DND-41 (cell line): ENCODE measurements around the gene OGDH.

Experiments
- EZH2 ChIP-seq: IDR thresholded peaks from 3 replicates; pipeline ENCODE4 v1.6.1; 2012; ENCODE audit warnings: borderline replicate concordance, low read depth, mild to moderate bottlenecking, moderate library complexity, low read length, inconsistent platforms; ENCODE audit not compliant: severe bottlenecking
- TF ChIP-seq, protein P1 (sequence below): IDR thresholded peaks from 2 replicates; pipeline ENCODE4 v1.5.1; 2012; ENCODE audit warnings: borderline replicate concordance, low read length, moderate library complexity, mild to moderate bottlenecking; ENCODE audit not compliant: poor library complexity, severe bottlenecking; ENCODE audit errors: extremely low read depth

DNA sequence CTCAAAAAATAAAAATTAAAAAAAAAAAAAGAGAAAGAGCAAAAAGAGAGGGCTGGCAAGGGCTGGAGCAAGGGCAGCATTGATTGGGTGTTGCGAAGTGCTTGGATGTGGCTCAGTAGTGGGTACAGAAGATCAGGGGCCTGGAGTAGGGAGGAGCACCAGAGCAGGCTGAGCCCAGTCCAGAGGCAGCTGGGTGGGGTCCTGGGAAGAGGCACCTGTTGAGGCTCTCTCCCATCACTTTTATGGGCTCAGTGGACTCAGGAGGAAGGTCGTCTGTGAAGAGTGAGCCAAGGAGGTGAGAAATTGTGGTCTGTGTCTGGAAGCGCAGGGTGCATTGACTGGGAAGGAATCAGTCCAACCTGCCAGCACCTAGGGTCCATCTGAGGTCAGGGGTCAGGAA, 130.5 kb downstream of the OGDH start:
- TF ChIP-seq, protein P1, sequence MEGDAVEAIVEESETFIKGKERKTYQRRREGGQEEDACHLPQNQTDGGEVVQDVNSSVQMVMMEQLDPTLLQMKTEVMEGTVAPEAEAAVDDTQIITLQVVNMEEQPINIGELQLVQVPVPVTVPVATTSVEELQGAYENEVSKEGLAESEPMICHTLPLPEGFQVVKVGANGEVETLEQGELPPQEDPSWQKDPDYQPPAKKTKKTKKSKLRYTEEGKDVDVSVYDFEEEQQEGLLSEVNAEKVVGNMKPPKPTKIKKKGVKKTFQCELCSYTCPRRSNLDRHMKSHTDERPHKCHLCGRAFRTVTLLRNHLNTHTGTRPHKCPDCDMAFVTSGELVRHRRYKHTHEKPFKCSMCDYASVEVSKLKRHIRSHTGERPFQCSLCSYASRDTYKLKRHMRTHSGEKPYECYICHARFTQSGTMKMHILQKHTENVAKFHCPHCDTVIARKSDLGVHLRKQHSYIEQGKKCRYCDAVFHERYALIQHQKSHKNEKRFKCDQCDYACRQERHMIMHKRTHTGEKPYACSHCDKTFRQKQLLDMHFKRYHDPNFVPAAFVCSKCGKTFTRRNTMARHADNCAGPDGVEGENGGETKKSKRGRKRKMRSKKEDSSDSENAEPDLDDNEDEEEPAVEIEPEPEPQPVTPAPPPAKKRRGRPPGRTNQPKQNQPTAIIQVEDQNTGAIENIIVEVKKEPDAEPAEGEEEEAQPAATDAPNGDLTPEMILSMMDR, result no peak
- no peak for TF ChIP-seq EZH2
